Breast epithelium (tissue), 3 donors: ENCODE results near the gene DNAJC2.

Experiments used
- CTCF ChIP-seq, 3 donors: fragments of 450-650 bp; IDR thresholded peaks; one replicate each; pipeline ENCODE4 v1.5.1; 2016 to 2017; ENCODE audit warnings: antibody characterized with exemption in 3 of 3, mild to moderate bottlenecking in 3 of 3, moderate library complexity in 3 of 3
- POLR2AphosphoS5 ChIP-seq, 3 donors: sonication (generic); formaldehyde crosslinking; IDR thresholded peaks; one replicate each; pipeline ENCODE4 v1.6.1; 2017; ENCODE audit warnings: antibody characterized with exemption in 3 of 3

GRCh38 chr7:103382032-103382402 is 37.5 kb upstream of the DNAJC2 start:
- TF ChIP-seq CTCF (IDR thresholded peaks at IDR 0.05) (no peak), POLR2AphosphoS5 (IDR thresholded peaks at IDR 0.05) (no peak)
